Hematopoietic multipotent progenitor cell treated with erythropoietin and hydrocortisone succinate and interleukin-3 and kit ligand, for 4 days (in vitro differentiated cells): Measurements from ENCODE around the gene ING1.
"Not testable (repeated sequence)": the region's sequence is repeated elsewhere in the genome, so short reads cannot be mapped to it uniquely, and the experiment has no call there.

ENCODE experiments used
- DNase-seq: peaks from one replicate; pipeline ENCODE4 v3.0.0-alpha.2; 2015

Gene ING1

GRCh38 chr13:110719036-110719710 is 5.7 kb downstream of the ING1 start:
- no peak for DNase-seq

- DNase-seq = no peak
These were observed 9.5 kb downstream of the ING1 start for GRCh38 chr13:110722971-110723370.

GRCh38 chr13:110723598-110723997 is 10.1 kb downstream of the ING1 start:
- no peak for DNase-seq

GRCh38 chr13:110726153-110726552 is 12.7 kb downstream of the ING1 start:
- DNase-seq = not testable (repeated sequence)

GRCh38 chr13:110726726-110727125 is 13.2 kb downstream of the ING1 start:
- DNase-seq = peak; percentile 13

GRCh38 chr13:110731072-110731471 is 17.6 kb downstream of the ING1 start:
- DNase-seq = no peak

- DNase-seq = no peak
These were observed 21.1 kb downstream of the ING1 start for GRCh38 chr13:110734561-110734960.

- no peak for DNase-seq
These were observed 24.1 kb downstream of the ING1 start for GRCh38 chr13:110737555-110737954.

GRCh38 chr13:110743687-110744086 is 30.2 kb downstream of the ING1 start:
- no peak for DNase-seq

- no peak for DNase-seq
These were observed 32.9 kb downstream of the ING1 start for GRCh38 chr13:110746438-110746837.

GRCh38 chr13:110748271-110748670 is 34.8 kb downstream of the ING1 start:
- no peak for DNase-seq

GRCh38 chr13:110756219-110756631 is 42.7 kb downstream of the ING1 start:
- DNase-seq = no peak

- DNase-seq = no peak
These were observed 43.8 kb downstream of the ING1 start for GRCh38 chr13:110757296-110757695.

- no peak for DNase-seq
These were observed 44.8 kb downstream of the ING1 start for GRCh38 chr13:110758195-110758805.

GRCh38 chr13:110759710-110760109 is 46.2 kb downstream of the ING1 start:
- no peak for DNase-seq

GRCh38 chr13:110760611-110761010 is 47.1 kb downstream of the ING1 start:
- no peak for DNase-seq

- no peak for DNase-seq
These were observed 53.4 kb downstream of the ING1 start for GRCh38 chr13:110766671-110767430.

- DNase-seq = no peak
These were observed 54.0 kb downstream of the ING1 start for GRCh38 chr13:110767476-110767875.

- no peak for DNase-seq
These were observed 55.6 kb downstream of the ING1 start for GRCh38 chr13:110769097-110769496.

GRCh38 chr13:110770678-110771077 is 57.2 kb downstream of the ING1 start:
- DNase-seq = no peak

- no peak for DNase-seq
These were observed 57.7 kb downstream of the ING1 start for GRCh38 chr13:110771194-110771593.

GRCh38 chr13:110772091-110772984 is 58.8 kb downstream of the ING1 start:
- DNase-seq = no peak
